Peyer's patch (tissue), 4 donors: ENCODE measurements around the gene CLCN2. TPM values are rescaled to one million over a fixed set of nuclear protein-coding genes. Genes with fewer than 3 reads are reported as not detected.

ENCODE experiments used
- DNase-seq, 3 donors: peaks; one replicate each; pipeline ENCODE4 v3.0.0-alpha.2; 2017 to 2019
- H3K27ac ChIP-seq, 4 donors: fragments of 200-600 bp; sonication (generic); one replicate each; pipeline ENCODE4 v1.5.1; 2016 to 2019
- H3K27me3 ChIP-seq, 2 donors: fragments of 200-600 bp; sonication (generic); one replicate each; pipeline ENCODE4 v1.5.1; 2019
- H3K36me3 ChIP-seq, 3 donors: fragments of 200-600 bp; sonication (generic); one replicate each; pipeline ENCODE4 v1.5.1; 2016 to 2019
- H3K4me1 ChIP-seq, 4 donors: fragments of 200-600 bp; sonication (generic); one replicate each; pipeline ENCODE4 v1.5.1; 2016 to 2019
- H3K4me3 ChIP-seq, 4 donors: fragments of 200-600 bp; sonication (generic); 1 replicate in 3 of 4; 2 replicates in 1 of 4; pipeline ENCODE4 v1.5.1; 2016 to 2019; ENCODE audit warnings: mild to moderate bottlenecking in 1 of 4
- H3K9me3 ChIP-seq, 4 donors: fragments of 200-600 bp; sonication (generic); one replicate each; pipeline ENCODE4 v1.5.1; 2016 to 2019; ENCODE audit warnings: mild to moderate bottlenecking in 1 of 4
- POLR2A ChIP-seq, 2 donors: fragments of 450-650 bp; IDR thresholded peaks; one replicate each; pipeline ENCODE4 v1.5.1; 2017; ENCODE audit warnings: antibody characterized with exemption in 2 of 2, mild to moderate bottlenecking in 2 of 2, moderate library complexity in 2 of 2
- total RNA-seq, 4 donors: library from RNA; depleted of rRNA; stranded (reverse); fragments of >200 nt; gene quantifications; one replicate each; pipeline ENCODE4 v1.1.0, GENCODE V29; 2016
- TF ChIP-seq, protein P1 (sequence below), 6 experiments: fragments of 450-650 bp in 4 of 6; fragments of 200-600 bp in 2 of 6; sonication (generic) in 1 of 6; IDR thresholded peaks; one replicate each; pipeline ENCODE4 v1.5.1; 2017 to 2019; ENCODE audit warnings: antibody characterized with exemption in 6 of 6, mild to moderate bottlenecking in 3 of 6, moderate library complexity in 1 of 6

The CLCN2 gene
- total RNA-seq, 4 donors from 2014 or later: 11.6 to 87.8 (median 63.8) TPM

DNA sequence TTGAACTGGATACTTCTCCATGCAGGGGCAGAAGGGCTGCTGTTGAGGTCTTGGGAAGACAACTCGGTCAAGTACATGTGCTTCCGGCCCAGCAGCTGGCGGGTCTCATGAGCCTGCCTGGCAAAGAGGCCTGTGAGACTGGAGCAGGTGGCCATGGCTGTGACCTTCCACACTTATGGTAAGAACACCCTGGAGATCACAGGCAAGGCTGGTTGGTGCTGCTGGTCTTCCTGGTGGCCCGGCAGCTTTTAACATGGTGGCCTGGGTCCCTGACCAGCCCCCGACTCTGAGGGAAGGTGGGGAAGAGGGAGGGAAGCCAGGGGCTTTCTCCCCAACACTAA lies 33.9 kb upstream of the CLCN2 start:
- H3K4me1 ChIP-seq: no peaks in the 10 kb centered on the region
- H3K27ac ChIP-seq: no peak overlapping the region
- H3K9me3 ChIP-seq: no peaks in the 10 kb centered on the region
- no peaks in the 10 kb centered on the region for H3K27me3 ChIP-seq
- no peaks in the 10 kb centered on the region for H3K36me3 ChIP-seq
- no peak for DNase-seq
- H3K4me3 ChIP-seq: no peak overlapping the region
- no peak for TF ChIP-seq POLR2A (IDR thresholded peaks at IDR 0.05)
- TF ChIP-seq, protein P1, sequence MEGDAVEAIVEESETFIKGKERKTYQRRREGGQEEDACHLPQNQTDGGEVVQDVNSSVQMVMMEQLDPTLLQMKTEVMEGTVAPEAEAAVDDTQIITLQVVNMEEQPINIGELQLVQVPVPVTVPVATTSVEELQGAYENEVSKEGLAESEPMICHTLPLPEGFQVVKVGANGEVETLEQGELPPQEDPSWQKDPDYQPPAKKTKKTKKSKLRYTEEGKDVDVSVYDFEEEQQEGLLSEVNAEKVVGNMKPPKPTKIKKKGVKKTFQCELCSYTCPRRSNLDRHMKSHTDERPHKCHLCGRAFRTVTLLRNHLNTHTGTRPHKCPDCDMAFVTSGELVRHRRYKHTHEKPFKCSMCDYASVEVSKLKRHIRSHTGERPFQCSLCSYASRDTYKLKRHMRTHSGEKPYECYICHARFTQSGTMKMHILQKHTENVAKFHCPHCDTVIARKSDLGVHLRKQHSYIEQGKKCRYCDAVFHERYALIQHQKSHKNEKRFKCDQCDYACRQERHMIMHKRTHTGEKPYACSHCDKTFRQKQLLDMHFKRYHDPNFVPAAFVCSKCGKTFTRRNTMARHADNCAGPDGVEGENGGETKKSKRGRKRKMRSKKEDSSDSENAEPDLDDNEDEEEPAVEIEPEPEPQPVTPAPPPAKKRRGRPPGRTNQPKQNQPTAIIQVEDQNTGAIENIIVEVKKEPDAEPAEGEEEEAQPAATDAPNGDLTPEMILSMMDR (IDR thresholded peaks at IDR 0.05): no peak

- DNase-seq: no peak
- Histone ChIP-seq H3K36me3 (no peaks in the 10 kb centered on the region), H3K27me3 (no peaks in the 10 kb centered on the region), H3K27ac (no peak overlapping the region), H3K4me3 (no peak overlapping the region), H3K4me1 (no peaks in the 10 kb centered on the region), H3K9me3 (no peaks in the 10 kb centered on the region)
- TF ChIP-seq, protein P1 (IDR thresholded peaks at IDR 0.05): no peak
- TF ChIP-seq POLR2A (IDR thresholded peaks at IDR 0.05): no peak
These were observed 29.9 kb upstream of the CLCN2 start for GRCh38 chr3:184391266-184391665.

GRCh38 chr3:184389935-184390528 lies 28.6 kb upstream of the CLCN2 start:
- no peak overlapping the region for H3K27ac ChIP-seq
- TF ChIP-seq, protein P1 (IDR thresholded peaks at IDR 0.05): no peak
- no peak for TF ChIP-seq POLR2A (IDR thresholded peaks at IDR 0.05)
- no peak for DNase-seq

DNA sequence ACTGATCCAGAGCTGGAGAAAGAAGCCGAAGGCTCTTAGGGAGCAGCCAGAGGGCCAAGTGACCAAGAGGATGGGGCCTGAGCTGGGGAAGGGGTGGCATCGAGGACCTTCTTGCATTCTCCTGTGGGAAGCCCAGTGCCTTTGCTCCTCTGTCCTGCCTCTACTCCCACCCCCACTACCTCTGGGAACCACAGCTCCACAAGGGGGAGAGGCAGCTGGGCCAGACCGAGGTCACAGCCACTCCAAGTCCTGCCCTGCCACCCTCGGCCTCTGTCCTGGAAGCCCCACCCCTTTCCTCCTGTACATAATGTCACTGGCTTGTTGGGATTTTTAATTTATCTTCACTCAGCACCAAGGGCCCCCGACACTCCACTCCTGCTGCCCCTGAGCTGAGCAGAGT lies 28.0 kb upstream of the CLCN2 start:
- TF ChIP-seq, protein P1 (IDR thresholded peaks at IDR 0.05): no peak
- no peak for TF ChIP-seq POLR2A (IDR thresholded peaks at IDR 0.05)
- no peak overlapping the region for H3K4me3 ChIP-seq
- H3K9me3 ChIP-seq: no peaks in the 10 kb centered on the region
- H3K27ac ChIP-seq: no peak overlapping the region
- no peaks in the 10 kb centered on the region for H3K27me3 ChIP-seq
- DNase-seq: no peak
- no peaks in the 10 kb centered on the region for H3K36me3 ChIP-seq
- no peaks in the 10 kb centered on the region for H3K4me1 ChIP-seq

More at GRCh38 chr3:184389935-184390528, 28.6 kb upstream of the CLCN2 start:
- Histone ChIP-seq H3K4me3 (no peak overlapping the region), H3K27me3 (no peaks in the 10 kb centered on the region), H3K9me3 (no peaks in the 10 kb centered on the region), H3K4me1 (no peaks in the 10 kb centered on the region), H3K36me3 (no peaks in the 10 kb centered on the region)

GRCh38 chr3:184388936-184389230 lies 27.5 kb upstream of the CLCN2 start:
- no peaks in the 10 kb centered on the region for H3K27me3 ChIP-seq
- H3K4me1 ChIP-seq: no peaks in the 10 kb centered on the region
- TF ChIP-seq, protein P1 (IDR thresholded peaks at IDR 0.05): no peak

More at GRCh38 chr3:184388936-184389230, 27.5 kb upstream of the CLCN2 start:
- no peaks in the 10 kb centered on the region for H3K36me3 ChIP-seq
- H3K4me3 ChIP-seq: no peak overlapping the region
- H3K27ac ChIP-seq: no peak overlapping the region
- DNase-seq: no peak
- no peaks in the 10 kb centered on the region for H3K9me3 ChIP-seq
